ENCODE results near the gene LGALS9. TPM values are rescaled to one million over a fixed set of nuclear protein-coding genes. Genes with fewer than 3 reads are reported as not detected.

LGALS9 gene
- total and polyA plus RNA-seq, 2 donors (not counting 1 experiment from before 2014, with no cell fraction given): 1.7 to 2.1 TPM

GRCh38 chr17:27623614-27624013 lies 7.4 kb upstream of the LGALS9 start:
- Histone ChIP-seq H3K27me3 (ENCODE audit: control insufficient read depth, insufficient read depth, low read length) (no peaks in the 10 kb centered on the region), H4K20me1 (ENCODE audit: control insufficient read depth, extremely low read depth, insufficient read depth, low read length) (no peaks in the 10 kb centered on the region), H3K4me1 (ENCODE audit: control insufficient read depth, extremely low read depth, insufficient read depth, low read length) (no peaks in the 10 kb centered on the region), H3K27ac (ENCODE audit: insufficient read depth, low read length) (no peak overlapping the region), H3K36me3 (ENCODE audit: control insufficient read depth, insufficient read depth, low read length) (no peaks in the 10 kb centered on the region), H2AFZ (ENCODE audit: low read length) (no peak overlapping the region), H3K9me3 (ENCODE audit: control insufficient read depth, insufficient read depth, low read depth, low read length) (no peaks in the 10 kb centered on the region), H3K79me2 (ENCODE audit: control insufficient read depth, insufficient read depth, low read length) (no peaks in the 10 kb centered on the region), H3K4me3 (replicated peaks in 1 of 4; ENCODE audit: control extremely low read depth in 1 of 4, insufficient read depth in 1 of 4, low read depth in 3 of 4, low read length in 4 of 4) (no peak overlapping the region), H3K4me2 (ENCODE audit: extremely low read depth, insufficient read depth, low read length) (no peak overlapping the region), H3K9ac (ENCODE audit: insufficient read depth, low read length) (no peak overlapping the region)
- TF ChIP-seq EZH2 (IDR thresholded peaks at IDR 0.05; ENCODE audit: low read length, missing control alignments): no peak
- TF ChIP-seq CTCF (conservative IDR thresholded peaks at IDR 0.05 in 1 of 2, IDR thresholded peaks at IDR 0.05 in 1 of 2; ENCODE audit: low read depth in 1 of 2, low read length in 2 of 2): no peak
- DNase-seq (ENCODE audit: low read depth in 2 of 2): no peak

GRCh38 chr17:27624539-27624938 lies 6.4 kb upstream of the LGALS9 start:
- H4K20me1 ChIP-seq (ENCODE audit: control insufficient read depth, extremely low read depth, insufficient read depth, low read length): no peaks in the 10 kb centered on the region
- no peaks in the 10 kb centered on the region for H3K4me1 ChIP-seq (ENCODE audit: control insufficient read depth, extremely low read depth, insufficient read depth, low read length)
- H3K9me3 ChIP-seq (ENCODE audit: control insufficient read depth, insufficient read depth, low read depth, low read length): no peaks in the 10 kb centered on the region

GRCh38 chr17:27625856-27626255 lies 5.1 kb upstream of the LGALS9 start:
- DNase-seq (ENCODE audit: low read depth in 2 of 2): no peak

More at GRCh38 chr17:27624539-27624938, 6.4 kb upstream of the LGALS9 start:
- Histone ChIP-seq H3K36me3 (ENCODE audit: control insufficient read depth, insufficient read depth, low read length) (no peaks in the 10 kb centered on the region), H3K4me2 (ENCODE audit: extremely low read depth, insufficient read depth, low read length) (no peak overlapping the region), H3K79me2 (ENCODE audit: control insufficient read depth, insufficient read depth, low read length) (no peaks in the 10 kb centered on the region), H3K9ac (ENCODE audit: insufficient read depth, low read length) (no peak overlapping the region), H3K27me3 (ENCODE audit: control insufficient read depth, insufficient read depth, low read length) (no peaks in the 10 kb centered on the region), H3K4me3 (replicated peaks in 1 of 4; ENCODE audit: control extremely low read depth in 1 of 4, insufficient read depth in 1 of 4, low read depth in 3 of 4, low read length in 4 of 4) (no peak overlapping the region), H2AFZ (ENCODE audit: low read length) (no peak overlapping the region), H3K27ac (ENCODE audit: insufficient read depth, low read length) (no peak overlapping the region)
- TF ChIP-seq EZH2 (IDR thresholded peaks at IDR 0.05; ENCODE audit: low read length, missing control alignments) (no peak), CTCF (conservative IDR thresholded peaks at IDR 0.05 in 1 of 2, IDR thresholded peaks at IDR 0.05 in 1 of 2; ENCODE audit: low read depth in 1 of 2, low read length in 2 of 2) (no peak)
- DNase-seq (ENCODE audit: low read depth in 2 of 2): no peak

More at GRCh38 chr17:27625856-27626255, 5.1 kb upstream of the LGALS9 start:
- no peak overlapping the region for H3K9ac ChIP-seq (ENCODE audit: insufficient read depth, low read length)
- H3K27me3 ChIP-seq (ENCODE audit: control insufficient read depth, insufficient read depth, low read length): no peaks in the 10 kb centered on the region
- no peak for TF ChIP-seq CTCF (conservative IDR thresholded peaks at IDR 0.05 in 1 of 2, IDR thresholded peaks at IDR 0.05 in 1 of 2; ENCODE audit: low read depth in 1 of 2, low read length in 2 of 2)
- no peak for TF ChIP-seq EZH2 (IDR thresholded peaks at IDR 0.05; ENCODE audit: low read length, missing control alignments)
- H3K4me3 ChIP-seq (replicated peaks in 1 of 4; ENCODE audit: control extremely low read depth in 1 of 4, insufficient read depth in 1 of 4, low read depth in 3 of 4, low read length in 4 of 4): no peak overlapping the region
- H4K20me1 ChIP-seq (ENCODE audit: control insufficient read depth, extremely low read depth, insufficient read depth, low read length): no peaks in the 10 kb centered on the region
- no peak overlapping the region for H3K4me2 ChIP-seq (ENCODE audit: extremely low read depth, insufficient read depth, low read length)
- H3K4me1 ChIP-seq (ENCODE audit: control insufficient read depth, extremely low read depth, insufficient read depth, low read length): no peaks in the 10 kb centered on the region
- H2AFZ ChIP-seq (ENCODE audit: low read length): no peak overlapping the region
- no peaks in the 10 kb centered on the region for H3K79me2 ChIP-seq (ENCODE audit: control insufficient read depth, insufficient read depth, low read length)
- no peak overlapping the region for H3K27ac ChIP-seq (ENCODE audit: insufficient read depth, low read length)
- no peaks in the 10 kb centered on the region for H3K36me3 ChIP-seq (ENCODE audit: control insufficient read depth, insufficient read depth, low read length)
- H3K9me3 ChIP-seq (ENCODE audit: control insufficient read depth, insufficient read depth, low read depth, low read length): no peaks in the 10 kb centered on the region
